Measurements from ENCODE around the gene VSX1. TPM values are rescaled to one million over a fixed set of nuclear protein-coding genes. Genes with fewer than 3 reads are reported as not detected.

VSX1 gene
- polyA plus RNA-seq, 4 donors, result 0.04 TPM; not detected in 3

Other genes starting within 250 kb of the VSX1 start
- 1 to 10 TPM in 3 of 4 donors, under 1 TPM in 1; 0.89 to 4.9 (median 2.8) TPM for gene CST7, start 132.9 kb downstream of the VSX1 start, polyA plus RNA-seq
- 10 to 100 TPM; 12.3 to 50.9 (median 34.1) TPM for gene APMAP, start 89.4 kb downstream of the VSX1 start, polyA plus RNA-seq
- gene ACSS1, start 24.0 kb downstream of the VSX1 start, polyA plus RNA-seq, result 100 to 1,000 TPM in 1 of 4 donors, 10 to 100 TPM in 3; 27.9 to 106 (median 55.4) TPM
- gene ENTPD6, start 113.6 kb upstream of the VSX1 start, polyA plus RNA-seq, result 100 to 1,000 TPM in 3 of 4 donors, 10 to 100 TPM in 1; 84.1 to 242 (median 140) TPM
- 10 to 100 TPM; 25.7 to 38.4 (median 32.7) TPM for gene PYGB, start 165.9 kb upstream of the VSX1 start, polyA plus RNA-seq

Measured in small intestine (tissue), 4 donors.